Stimulated activated CD4-positive, alpha-beta T cell treated with anti-CD3 and anti-CD28 coated beads, Interleukin-12 subunit alpha, Interleukin-12 subunit beta, amount 100 ng/mL, for 4 hours (primary cell): Measurements from ENCODE around the gene PDE4B.

Experiments used
- DNase-seq: peaks from one replicate; pipeline ENCODE4 v3.0.0-alpha.2; 2020

Gene PDE4B

DNA sequence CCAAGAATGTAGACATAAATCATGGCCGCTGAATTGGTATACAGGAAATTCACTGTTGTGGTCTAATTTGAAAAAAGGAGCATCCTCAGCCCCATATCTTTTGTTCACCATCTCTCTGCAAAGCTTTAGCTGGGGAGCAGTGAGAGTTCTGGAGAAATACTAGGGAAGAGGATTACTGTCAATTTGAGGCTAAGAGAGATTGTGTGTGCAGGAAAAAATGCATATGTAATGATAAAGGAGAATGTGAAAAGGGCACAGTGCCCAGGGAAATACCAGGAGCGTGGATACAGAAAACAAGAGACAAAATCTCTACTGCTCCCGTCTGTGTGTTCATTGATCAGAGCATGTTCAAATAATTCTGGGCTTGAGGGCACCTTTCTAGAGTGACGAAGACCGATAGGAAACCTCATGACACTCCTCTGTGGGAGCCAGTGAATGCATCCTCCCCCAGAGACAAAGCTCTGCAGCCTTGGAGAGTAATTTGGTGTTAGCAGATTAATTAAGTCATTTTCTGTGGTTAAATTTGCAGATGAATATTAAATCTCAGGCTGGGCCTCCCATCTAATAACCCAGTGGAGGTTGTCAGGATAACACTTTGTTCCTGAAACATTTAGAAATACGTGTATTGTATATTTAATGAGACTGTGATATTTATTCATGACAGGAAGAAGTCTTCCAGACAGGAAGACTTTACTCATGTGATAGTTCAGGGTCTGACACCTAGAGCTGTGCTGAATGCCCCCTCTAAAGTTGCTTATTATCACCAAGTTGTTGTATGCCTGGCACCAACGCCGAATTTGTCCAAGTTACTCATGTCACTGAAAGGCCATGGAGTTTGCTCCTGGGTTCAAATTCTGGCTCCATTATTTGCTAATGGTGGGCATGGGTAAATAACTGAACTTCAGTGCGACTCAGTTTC is 453.9 kb downstream of the PDE4B start:
- DNase-seq = no peak

DNA sequence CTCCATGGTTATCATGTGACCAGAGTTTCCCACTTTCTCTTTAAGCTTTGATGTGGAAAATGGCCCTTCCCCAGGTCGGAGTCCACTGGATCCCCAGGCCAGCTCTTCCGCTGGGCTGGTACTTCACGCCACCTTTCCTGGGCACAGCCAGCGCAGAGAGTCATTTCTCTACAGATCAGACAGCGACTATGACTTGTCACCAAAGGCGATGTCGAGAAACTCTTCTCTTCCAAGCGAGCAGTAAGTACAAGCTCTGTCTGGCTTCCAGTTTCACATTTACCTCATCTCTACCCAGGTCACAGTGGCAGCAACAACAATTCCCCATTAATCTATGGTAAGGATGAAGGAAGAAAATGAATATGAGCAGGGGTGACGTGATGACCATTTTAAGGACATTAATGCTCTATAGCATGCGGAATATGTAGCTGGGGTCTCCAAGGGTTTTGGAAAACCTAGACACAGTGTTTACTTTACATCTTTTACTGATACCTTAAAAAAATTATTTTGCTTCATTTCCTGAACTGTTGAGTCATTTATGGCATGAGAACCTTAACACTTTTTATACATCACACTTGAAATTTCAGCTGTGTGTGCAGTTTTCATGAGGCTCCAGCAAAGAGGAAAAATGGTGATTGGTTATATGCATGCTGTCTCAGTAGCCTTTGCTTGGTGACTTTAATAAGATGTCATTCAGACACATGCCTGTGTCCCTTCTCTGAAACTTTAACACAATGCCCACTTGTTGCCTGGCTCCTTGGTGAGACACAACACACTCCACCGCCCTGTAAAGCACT is 454.9 kb downstream of the PDE4B start:
- DNase-seq = peak; percentile 21

DNA sequence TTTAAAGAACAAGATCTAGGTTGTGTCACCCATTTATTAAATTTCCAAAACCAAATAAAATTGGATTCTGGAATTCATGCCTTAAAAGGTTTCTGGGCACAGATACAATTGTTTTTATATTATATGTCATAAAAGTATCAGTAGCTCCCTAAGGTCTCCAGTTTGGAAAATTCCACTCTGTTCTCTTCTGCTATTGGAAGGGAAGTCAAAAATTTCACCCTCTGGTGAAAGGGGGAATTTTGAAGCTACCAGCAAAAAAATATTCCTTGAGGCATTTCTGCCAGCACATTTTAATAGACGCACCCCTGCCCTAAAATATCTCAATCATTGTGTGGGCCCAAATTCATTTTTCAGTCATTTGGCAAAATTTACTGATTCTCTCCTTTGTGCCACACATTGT is 455.6 kb downstream of the PDE4B start:
- no peak for DNase-seq

DNA sequence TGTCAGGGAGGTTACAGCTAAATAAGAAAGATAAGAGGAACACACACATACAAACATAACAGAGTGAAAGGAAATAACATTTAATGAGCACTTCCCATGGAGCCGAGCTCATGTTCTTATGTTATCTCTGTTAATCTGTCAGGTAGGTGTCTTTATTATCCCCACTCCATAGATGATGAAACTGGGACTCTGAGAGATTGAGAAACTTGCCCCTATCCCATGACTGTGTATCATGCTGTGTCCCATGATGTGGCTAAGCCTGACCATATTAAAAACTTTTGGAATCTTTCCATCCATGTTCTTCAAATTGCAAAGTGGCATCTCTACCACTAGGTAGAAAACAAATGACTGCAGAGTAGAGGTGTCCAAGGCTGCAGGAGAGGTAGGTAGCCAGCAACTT is 456.1 kb downstream of the PDE4B start:
- no peak for DNase-seq

DNA sequence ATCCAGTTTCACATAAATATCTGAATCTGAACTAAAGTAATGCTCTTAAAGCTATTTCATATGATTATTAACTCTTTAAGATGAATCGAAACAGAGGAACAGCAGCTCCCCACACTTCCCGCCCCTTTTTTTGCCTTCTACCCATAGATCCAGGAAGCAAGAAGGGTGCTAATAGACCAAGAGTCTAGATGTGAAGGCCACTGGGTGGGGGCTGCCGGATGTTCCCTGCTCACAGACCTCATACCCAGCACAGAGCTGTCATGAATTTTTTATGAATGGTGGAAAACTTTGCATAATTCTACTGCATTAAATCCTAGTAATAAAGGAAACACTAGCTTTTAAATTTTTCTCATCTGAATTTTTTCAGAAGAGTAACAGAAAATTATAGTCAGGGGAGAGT is 457.4 kb downstream of the PDE4B start:
- DNase-seq = no peak

DNA sequence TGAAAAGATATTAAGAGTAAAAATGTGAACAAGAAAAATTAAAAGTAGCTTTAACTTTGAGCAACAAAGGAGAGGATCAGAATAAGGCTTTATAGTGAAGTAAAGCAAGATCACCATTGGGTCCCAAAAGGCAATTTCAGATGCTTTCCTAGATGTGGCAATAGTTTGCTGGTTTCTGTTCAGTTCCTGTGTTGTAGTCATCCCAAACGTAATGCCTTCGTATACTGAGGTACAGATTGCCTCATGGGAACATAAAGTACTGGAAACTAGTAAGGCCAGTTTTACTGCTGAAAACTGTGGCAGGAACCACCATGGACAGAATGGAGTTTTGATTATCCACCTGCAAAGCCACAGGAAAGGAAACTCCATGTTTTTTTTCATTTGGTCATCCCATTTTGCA is 457.8 kb downstream of the PDE4B start:
- no peak for DNase-seq

DNA sequence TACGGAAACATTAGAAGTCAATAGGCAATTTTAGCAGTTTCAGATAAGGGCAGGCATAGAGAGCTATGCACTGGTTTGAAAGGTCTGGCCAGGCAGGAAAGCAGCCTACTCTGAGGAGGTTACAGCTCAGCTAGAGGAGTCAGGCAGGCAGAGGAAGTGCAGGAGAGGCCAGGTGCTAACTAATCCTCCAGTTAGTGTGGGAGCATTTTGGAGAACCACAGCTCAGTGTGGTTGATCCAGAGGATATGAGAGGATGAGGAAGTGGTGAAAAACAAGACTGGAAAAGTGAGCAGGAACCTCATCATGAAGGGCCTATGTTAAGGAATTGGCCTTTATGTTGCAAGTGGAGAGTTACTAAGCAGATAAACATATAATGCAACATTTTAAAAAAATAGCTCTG is 458.9 kb downstream of the PDE4B start:
- no peak for DNase-seq

DNA sequence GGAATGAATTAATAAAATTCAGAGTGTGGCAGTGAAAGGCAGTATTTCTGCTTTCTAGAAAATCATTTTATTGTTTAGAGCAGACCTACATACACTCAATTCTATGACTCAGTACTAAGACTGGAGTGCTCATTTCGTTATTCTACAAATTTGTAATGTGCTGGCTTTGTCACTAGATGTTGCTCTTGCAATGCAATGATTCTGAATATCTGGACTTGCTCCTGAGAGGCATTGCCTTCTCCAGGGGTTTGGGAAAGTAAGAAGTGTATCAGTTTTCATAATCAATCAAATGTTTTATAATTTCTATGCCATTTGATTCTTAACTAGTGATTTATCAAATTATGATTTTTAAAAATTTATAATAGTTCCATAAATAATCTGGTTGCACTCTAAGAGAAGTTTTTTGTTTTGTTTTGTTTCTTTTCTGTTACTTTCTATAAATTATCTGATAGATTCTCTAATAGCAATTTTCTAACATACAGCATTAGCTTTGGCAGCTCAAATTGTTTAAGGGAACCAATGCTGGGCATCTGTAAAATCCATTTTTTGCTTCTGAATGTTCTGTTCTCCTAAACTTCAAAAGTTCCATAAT is 460.7 kb downstream of the PDE4B start:
- no peak for DNase-seq

DNA sequence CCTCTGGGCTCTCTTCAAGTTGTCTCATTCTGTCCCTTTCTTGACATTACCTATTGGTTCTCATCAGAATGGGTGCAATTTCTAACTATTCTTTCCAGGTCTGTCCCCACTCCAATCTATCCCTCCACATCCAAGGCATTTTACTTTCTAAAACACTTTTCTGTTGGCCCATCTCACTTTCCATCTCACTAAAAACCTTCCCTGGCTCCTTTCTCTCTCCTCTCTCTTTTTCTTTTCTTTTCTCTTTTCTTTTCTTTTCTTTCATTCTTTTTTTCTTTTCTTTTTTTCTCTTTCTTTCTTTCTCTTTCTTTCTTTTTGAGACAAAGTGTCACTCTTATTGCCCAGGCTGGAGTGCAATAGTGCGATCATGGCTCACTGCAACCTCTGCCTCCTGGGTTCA is 462.1 kb downstream of the PDE4B start:
- DNase-seq = no peak

DNA sequence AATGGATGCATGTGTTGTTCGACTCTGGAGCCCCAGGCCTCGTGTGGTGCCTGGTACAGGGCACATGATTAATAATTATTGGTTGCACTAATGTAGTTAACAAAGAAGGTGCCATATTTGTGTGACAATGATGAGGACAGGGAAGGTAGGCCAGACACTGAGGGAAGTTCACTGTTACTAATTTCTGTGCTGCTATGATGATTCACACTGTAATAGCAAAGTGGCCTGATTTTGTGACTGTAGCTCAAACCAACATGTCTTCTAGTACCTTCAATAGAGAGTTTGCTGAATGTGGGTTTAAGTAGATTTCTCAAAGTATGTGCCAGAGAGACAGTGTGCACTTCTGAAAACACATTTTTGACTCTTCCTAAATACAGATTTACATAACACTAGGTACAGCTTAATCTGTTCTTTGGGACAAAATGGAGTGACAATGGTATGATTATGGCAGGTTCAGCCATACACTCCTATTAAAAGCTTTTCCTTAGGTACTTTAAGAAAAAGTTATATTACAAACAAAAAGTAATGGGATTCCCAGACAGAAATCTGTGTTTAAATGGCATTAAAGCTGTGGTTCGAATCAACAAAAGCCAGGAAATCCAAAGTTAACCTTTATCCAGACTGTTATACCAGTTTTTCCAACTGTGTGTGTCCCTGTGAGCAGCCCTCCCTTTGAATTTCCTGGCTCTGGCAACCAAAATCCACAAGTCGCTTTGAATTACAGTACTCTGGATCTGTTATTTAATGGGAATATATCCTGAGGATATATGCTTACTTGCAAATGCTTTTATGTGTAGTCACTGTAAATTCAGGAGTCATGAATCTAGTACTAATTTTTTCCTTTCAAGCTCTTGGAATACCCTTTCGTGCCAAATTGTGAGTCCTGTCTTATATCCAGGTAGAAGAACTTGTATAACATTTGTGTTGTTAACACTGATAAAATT is 464.2 kb downstream of the PDE4B start:
- no peak for DNase-seq

DNA sequence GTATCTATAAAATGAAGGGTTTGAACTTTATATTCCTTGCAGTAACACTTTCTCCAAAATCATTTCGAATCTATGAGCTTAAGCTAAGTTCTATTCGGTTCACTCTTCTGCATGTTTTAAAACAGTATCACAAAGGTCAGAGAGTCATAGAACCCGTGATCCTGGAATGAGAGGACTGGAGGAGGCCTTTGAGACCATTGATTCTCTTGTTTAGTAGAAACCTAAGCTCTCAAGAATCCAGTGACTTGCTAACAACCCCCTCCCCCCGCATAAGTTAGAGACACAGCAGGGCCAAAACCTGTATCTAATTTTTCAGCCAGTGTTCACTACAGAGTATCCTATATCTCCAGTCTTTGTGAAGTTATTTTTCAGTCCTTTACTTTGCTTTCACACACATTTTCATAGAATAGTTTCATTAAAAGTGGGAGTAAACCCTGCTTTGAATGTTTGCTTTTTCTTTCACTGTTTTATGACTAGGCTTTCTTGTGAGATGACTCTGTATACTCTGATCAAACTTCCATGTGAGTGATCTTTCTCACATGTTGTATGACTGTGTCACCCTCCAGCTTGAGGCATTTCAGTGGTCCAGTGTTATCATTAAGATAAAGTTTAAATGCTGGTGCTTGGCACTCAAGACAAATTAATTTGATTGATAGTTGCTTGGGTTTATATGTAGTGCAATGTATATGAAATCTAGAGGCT is 465.9 kb downstream of the PDE4B start:
- DNase-seq = no peak

DNA sequence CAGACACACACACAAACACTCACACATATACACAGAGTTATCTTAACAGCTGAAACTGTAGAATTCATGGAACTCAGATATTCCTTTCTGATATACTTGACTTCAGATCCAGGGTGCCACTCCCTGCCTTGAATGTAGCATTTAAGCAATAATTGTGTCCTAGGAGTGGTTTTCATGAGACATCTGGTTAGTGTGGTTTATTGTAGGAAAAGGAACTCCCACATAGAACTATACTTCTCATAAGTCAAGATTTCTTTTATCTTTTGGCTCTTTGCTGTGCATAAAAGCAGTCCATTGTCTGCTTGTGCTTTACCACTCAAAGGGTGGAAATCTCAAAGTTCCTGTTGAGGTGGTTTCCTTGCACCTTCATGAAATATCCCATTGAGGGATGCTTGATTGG is 468.7 kb downstream of the PDE4B start:
- no peak for DNase-seq

DNA sequence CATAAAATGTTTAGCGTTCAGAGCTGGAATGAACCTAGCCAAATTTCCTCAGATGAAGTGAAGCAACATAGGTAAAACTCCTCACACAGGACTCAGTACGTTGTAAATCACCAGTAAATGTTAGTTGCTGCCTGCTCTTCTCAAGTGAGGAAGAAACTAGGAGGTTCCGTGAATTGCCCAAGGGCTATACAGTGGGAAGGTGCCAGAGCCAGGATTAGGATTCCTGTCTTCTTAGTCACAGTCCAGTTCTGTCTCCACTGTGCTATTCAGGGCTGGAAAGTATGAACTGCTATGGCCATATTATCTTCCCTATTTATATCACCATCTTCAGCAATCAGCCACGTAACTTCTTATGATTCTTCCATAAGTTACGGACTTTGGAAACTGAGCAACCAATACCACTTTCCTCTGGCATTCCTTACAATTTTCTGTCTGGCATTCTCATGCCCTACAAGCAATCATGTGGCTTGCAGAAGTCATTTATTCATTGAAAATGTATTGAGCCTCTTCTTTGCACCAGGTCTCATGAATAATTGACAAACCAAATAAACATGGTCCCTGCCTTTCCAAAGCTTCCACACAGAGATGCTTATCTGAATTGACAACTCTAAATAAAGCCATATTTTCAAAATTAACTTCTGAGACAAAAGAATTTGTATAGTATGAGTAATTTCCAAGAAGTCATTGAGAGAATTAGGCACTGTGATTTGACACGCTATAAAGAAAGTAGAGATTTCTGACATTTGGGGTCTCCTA is 469.7 kb downstream of the PDE4B start:
- DNase-seq = no peak

DNA sequence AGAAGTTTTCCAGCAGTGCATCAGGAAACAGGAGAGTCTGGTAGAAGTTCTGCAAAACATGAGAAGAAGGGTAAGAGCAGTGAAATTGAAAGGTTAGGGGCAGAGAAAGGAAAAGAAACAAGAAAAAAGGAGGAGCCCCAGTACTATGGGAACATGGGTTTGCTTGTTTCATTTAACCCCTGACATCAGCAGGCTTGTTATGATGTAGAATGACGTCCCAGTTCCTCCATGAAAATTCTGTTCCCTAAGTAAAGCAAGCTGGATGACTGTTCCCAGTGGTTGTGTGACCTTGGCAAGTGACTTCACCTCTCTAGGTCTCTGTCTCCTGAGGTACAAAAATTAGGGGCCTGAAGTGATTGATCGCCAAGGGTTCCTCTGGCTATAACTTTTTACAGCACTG is 472.6 kb downstream of the PDE4B start:
- no peak for DNase-seq

DNA sequence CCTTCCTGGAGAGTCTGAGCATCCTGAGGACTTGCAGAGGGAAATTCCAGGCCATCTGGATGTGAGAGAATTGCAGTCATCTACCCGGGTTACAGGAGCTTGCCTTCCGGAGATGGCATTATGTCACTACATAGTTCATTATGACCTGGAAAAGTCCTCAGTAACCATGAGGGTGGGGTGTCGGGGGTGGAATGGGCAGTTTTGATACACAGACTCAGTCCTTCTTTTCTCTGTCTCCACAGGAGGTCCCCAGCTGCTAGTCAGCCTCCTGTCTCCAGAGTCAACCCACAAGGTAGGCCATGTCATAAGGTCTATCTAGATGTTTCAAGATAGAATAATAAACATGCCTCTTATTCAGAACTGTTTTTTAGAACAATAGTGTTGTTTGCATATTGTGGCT is 473.1 kb downstream of the PDE4B start:
- DNase-seq = no peak

DNA sequence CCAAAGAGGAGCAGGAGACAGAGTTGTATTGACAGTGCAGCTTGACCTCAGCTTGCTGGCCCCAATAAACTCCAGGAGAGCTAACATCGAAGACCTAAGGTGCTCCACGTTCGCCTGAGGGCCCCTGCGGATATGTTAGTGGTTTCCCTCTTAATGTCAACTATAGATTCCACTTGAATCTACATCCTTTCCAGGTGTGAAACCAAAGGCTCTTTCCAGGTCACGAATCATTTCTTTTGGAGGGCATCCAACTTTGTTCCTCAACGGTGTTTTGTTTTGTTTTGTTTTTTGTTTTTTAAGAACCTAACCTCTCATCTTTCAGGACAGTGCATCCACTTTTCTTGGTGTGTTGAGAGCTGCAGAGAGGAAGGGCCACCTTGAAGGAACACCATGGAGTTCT is 473.7 kb downstream of the PDE4B start:
- no peak for DNase-seq

DNA sequence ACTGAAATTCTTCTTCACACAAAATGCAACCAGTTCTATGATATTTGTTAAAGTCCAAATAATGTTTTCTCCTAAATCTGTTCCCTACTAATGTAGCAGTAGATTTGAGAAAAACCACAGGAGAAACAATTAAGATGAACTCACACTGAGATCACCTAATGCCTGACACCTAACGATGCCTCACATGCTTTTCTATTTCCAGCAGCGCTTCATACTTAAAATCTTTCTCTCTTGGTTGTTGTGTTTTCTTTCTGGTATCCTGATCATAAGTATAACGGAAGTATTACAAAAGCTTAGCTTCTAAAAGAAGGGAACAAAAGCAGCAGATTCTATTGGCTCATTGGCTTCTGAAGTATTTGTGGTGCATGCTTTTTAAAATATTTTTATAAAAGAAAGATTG is 474.1 kb downstream of the PDE4B start:
- DNase-seq = no peak

DNA sequence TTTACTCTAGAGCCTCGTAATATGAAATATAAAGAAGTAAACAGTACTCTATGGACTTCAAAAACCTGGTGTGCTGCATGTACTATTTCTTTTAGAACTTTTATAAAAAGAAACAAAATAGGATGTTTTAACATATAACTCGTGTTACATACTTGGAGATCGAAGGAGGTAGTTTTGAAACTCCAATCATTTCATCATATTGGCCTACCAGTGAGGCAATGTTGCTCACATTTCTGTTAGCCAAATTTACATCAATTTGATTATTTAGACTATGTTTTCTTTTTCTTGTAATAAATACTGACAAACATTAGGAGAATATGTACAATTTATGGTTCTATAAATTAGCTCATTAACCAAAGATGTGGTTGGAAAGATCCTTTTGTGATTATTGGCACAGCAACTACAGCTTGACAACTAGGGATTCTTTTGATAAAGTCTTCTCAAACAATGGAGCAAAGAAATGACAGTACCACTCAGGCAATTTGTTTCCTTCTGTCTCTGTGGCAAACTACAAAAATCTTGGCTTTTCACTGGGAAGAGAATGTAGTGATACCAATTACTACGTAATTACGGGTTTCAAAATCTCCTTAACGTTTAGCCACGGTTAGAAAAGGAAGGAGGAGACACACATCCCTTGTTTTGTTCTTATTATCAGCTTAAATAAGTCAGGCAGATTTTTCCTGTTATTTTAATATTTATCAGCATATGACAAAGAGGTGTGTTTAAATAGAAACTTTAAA is 474.7 kb downstream of the PDE4B start:
- no peak for DNase-seq

DNA sequence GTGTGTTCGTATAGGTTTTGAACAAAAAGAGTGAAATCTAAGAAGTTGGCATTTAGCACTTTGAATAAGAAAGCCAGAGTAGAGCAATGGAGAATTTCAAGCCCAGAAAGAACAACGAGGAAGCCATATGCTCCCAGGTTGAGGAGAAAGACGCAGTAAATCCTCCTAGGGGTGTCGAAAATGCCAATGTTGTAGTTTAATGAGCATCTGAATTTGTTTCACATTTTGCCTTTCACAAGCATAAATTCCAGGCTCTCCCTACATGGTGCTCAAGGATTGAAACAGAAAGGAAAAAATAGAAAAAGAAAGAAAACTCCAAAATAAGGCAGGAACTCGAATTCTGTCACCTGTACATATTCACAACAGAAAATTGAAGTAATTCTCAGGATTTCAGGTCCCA is 476.5 kb downstream of the PDE4B start:
- DNase-seq = no peak

DNA sequence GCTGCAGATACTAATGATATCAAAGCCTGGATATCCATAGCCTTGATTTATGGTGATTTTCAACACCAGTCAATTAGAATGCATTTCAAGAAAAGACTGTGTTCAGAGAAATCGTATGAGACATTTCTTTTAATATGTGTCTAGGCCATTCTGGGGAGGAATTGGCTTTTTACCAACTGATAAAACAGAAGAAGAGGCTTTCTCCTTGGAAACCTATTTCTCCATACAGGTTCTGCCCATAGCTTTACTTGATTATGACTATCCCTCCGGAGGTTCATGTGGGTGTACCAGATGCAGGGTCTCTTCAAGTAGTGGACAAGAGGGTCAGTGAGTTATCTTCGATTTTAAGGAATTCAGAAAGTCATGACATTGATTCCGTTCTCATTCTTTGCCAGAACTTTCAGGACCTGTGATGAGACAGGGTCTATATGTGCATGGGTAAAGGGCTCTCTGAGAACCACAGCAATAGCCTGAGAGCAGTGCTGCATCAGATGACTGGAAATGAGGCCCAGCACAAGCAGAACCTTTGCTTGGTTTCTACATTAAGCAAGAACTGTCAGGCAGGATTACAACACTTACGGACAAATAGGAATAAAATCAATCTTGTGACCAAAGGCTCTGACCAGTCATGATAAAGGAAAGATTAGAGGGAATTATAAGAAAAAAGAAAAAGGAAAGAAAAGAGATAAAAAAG is 477.6 kb downstream of the PDE4B start:
- no peak for DNase-seq
